AG04449 (cell line): ENCODE data around the gene SPRY2.

Experiments
- CTCF ChIA-PET: fragments of 350-600 bp; formaldehyde crosslinking; extraction: SDS; loops from one replicate; lab custom pipeline; 2021; ENCODE audit warnings: antibody characterized with exemption; lab: Yijun Ruan, JAX
- POLR2A ChIA-PET: fragments of 400-600, 350-600 bp; formaldehyde crosslinking; extraction: SDS; loops from one replicate; lab custom pipeline; 2020; ENCODE audit warnings: antibody characterized with exemption, inconsistent platforms; lab: Yijun Ruan, JAX
- DNase-seq: peaks from one replicate; pipeline ENCODE4 v3.0.0-alpha.2; 2010; ENCODE audit warnings: low read depth, low spot score
- H3K4me3 ChIP-seq: 2 replicates; pipeline ENCODE4 v1.5.1; 2011; ENCODE audit warnings: low read depth, mild to moderate bottlenecking, control low read depth, low read length
- TF ChIP-seq, protein P1 (sequence below): IDR thresholded peaks from one replicate; pipeline ENCODE4 v1.5.1; 2011; ENCODE audit warnings: mild to moderate bottlenecking, moderate library complexity, low read length, control low read depth, inconsistent platforms; ENCODE audit not compliant: insufficient read depth; ENCODE audit errors: missing control alignments

The SPRY2 gene

DNA sequence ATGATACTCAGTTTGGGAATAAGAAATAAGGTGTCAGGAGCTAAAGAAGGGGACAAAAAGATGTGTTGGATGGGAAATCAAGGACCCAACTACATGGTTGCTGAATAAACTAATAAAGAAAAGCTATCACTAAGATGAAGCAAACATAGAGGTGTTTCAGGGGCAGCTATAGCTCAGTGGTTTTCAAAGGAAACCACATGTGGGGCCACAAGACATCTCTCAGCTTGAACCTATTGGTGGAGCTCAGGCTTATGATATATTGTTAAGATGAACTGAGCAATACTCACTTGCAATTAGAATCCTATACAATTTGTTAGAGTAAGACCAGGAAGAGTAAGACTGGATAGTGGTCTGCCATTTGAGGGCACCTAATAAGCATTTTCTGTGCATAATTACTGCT lies 45.1 kb upstream of the SPRY2 start:
- ChIA-PET CTCF (no interaction called here), POLR2A (no interaction called here)
- TF ChIP-seq, protein P1, sequence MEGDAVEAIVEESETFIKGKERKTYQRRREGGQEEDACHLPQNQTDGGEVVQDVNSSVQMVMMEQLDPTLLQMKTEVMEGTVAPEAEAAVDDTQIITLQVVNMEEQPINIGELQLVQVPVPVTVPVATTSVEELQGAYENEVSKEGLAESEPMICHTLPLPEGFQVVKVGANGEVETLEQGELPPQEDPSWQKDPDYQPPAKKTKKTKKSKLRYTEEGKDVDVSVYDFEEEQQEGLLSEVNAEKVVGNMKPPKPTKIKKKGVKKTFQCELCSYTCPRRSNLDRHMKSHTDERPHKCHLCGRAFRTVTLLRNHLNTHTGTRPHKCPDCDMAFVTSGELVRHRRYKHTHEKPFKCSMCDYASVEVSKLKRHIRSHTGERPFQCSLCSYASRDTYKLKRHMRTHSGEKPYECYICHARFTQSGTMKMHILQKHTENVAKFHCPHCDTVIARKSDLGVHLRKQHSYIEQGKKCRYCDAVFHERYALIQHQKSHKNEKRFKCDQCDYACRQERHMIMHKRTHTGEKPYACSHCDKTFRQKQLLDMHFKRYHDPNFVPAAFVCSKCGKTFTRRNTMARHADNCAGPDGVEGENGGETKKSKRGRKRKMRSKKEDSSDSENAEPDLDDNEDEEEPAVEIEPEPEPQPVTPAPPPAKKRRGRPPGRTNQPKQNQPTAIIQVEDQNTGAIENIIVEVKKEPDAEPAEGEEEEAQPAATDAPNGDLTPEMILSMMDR, result no peak
- DNase-seq, result no peak
- no peak overlapping the region for H3K4me3 ChIP-seq

DNA sequence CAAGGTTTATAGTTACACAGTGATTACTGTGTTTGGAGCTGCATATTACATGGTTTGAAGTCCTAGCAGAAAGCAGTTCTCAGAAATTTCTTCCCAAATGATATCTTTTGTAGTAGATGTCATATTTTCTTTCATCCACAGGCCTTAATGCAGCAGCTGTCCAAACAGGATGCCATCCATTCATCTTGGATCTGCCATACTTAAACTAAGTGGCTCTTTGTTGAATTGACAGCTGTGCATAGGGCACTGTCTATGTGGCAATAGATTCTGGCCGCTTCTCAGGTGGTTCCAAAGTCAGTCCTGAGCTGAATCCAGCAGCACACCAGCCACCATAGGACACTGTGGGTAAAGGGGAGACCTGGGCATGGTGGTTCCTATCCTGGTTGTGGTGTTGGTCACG lies 41.6 kb upstream of the SPRY2 start:
- TF ChIP-seq, protein P1, result no peak
- POLR2A ChIA-PET, result no interaction called here
- H3K4me3 ChIP-seq, result no peak overlapping the region
- CTCF ChIA-PET, result no interaction called here
- no peak for DNase-seq

DNA sequence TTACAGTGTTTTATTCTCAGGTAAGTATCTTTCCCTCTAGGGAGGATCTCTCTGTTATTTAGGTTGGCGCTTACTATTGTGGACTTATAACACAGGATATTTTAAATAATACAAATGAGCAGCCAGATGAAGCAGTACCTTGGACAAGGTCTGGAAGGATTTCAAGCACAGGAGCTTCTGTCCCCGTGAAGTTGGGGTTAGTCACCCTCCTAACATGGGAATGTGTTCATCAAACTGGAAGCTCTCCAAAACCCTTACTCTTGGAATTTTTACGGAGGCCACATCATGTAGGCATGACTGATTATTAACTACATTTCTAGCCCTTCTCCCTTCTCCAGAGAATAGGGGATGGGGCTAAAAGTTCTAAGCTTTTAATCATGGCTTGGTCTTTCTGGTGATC lies 38.3 kb upstream of the SPRY2 start:
- no peak overlapping the region for H3K4me3 ChIP-seq
- DNase-seq, result no peak
- ChIA-PET POLR2A (no interaction called here), CTCF (interaction anchor here (0.9 kb wide), 1 partner anchor 14 kb away, joined by 5 read pairs; no protein-coding TSS in a partner anchor)
- TF ChIP-seq, protein P1, result no peak

DNA sequence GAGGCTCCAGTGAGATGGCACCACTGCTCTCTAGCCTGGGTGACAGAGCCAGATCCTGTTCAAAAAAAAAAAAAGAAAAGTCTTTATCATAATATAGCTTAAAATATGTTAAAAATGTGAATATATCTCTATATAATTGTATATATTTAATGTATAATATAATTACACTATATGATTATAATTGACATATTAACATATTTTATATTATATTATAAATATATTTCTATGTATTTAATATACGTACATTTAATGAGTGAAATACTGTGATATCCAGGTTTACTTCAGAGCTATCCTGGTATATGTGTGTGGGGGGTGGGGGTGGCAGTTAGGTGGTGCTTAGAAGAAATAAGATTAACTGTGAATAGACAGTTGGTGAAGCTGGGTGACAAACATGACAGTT lies 35.6 kb upstream of the SPRY2 start:
- DNase-seq, result no peak
- ChIA-PET CTCF (interaction anchor here (1.3 to 2.1 kb wide), 2 partner anchors 8 to 33 kb away, joined by 3 to 4 read pairs; no protein-coding TSS in a partner anchor), POLR2A (no interaction called here)
- H3K4me3 ChIP-seq, result no peak overlapping the region
- TF ChIP-seq, protein P1, result no peak

DNA sequence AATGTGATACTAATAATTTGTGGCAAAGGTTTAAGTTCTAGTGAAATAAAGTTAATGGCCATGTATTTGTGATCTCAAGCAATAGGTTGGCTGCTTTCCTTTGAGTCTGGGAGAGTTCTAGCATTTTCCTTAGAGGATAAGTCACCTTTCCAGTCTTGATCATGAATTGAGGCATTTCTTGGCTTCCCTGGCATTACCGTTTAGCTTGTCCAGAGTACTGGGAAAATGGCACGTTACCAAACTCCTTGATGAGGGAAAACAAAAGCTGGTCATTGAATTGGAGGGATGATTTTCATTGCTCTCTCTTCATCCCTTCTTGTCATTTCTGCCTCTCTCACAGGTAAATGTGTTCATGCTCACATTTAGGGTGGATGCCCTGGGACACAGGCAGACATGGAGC lies 34.0 kb upstream of the SPRY2 start:
- ChIA-PET CTCF (interaction anchor here (1.9 kb wide), 1 partner anchor 11 kb away, joined by 4 read pairs; no protein-coding TSS in a partner anchor), POLR2A (no interaction called here)
- no peak overlapping the region for H3K4me3 ChIP-seq
- DNase-seq, result no peak
- TF ChIP-seq, protein P1, result no peak

DNA sequence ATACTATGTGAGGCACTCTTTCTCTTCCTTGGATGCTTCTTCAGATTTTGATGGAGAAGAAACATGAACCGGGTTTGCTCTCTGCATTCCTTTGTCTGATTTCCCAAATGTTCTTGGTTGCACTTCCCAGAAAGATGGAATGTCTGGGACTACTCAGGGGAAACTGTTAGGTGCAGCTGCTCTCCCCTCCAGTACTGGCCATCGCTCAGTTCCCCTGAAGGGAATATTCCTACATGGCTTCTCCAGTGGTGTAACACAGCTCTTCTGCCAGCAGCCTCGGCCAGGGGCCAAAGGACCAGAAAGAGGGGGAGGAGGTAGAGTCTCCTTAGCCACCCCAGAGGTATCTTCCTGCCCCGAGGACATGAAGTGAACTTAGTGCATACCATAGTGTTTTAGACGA lies 33.5 kb upstream of the SPRY2 start:
- TF ChIP-seq, protein P1, result no peak
- H3K4me3 ChIP-seq, result no peak overlapping the region
- CTCF ChIA-PET, result interaction anchor here (1.2 to 1.9 kb wide), 2 partner anchors 10 to 48 kb away, joined by 3 to 4 read pairs; no protein-coding TSS in a partner anchor
- POLR2A ChIA-PET, result no interaction called here
- no peak for DNase-seq
